Measurements from ENCODE around the gene KCNG3. TPM values are rescaled to one million over a fixed set of nuclear protein-coding genes. Genes with fewer than 3 reads are reported as not detected.
A peak's percentile ranks its signal among the peaks of the same experiment; 100 is the strongest.

Gene KCNG3
- total RNA-seq, 4 donors from 2014 or later, result not detected

- no peaks in the 10 kb centered on the region for H3K9me3 ChIP-seq
- intact Hi-C loops (cut with DNase I), result no loop called here
Observed at GRCh38 chr2:42522035-42522434, 28.3 kb upstream of the KCNG3 start.

GRCh38 chr2:42519624-42520023, 25.8 kb upstream of the KCNG3 start:
- Histone ChIP-seq H3K36me3 (no peaks in the 10 kb centered on the region), H3K9me3 (no peaks in the 10 kb centered on the region), H3K4me1 (no peaks in the 10 kb centered on the region), H3K4me3 (replicated peaks in 1 of 3) (no peak overlapping the region), H3K27ac (no peak overlapping the region), H3K27me3 (no peaks in the 10 kb centered on the region)
- DNase-seq, result no peak
- intact Hi-C loops (cut with DNase I), result no loop called here
- WGBS, 2 donors, result 79 to 80% methylated on average over 8 of the region's 8 CpGs
- no peak for TF ChIP-seq POLR2A (IDR thresholded peaks at IDR 0.05)
- TF ChIP-seq CTCF (IDR thresholded peaks at IDR 0.05), result no peak

More at GRCh38 chr2:42522035-42522434, 28.3 kb upstream of the KCNG3 start:
- H3K36me3 ChIP-seq, result no peaks in the 10 kb centered on the region
- H3K27me3 ChIP-seq, result no peaks in the 10 kb centered on the region
- H3K4me3 ChIP-seq (replicated peaks in 1 of 3), result no peak overlapping the region
- TF ChIP-seq CTCF (IDR thresholded peaks at IDR 0.05) (no peak), POLR2A (IDR thresholded peaks at IDR 0.05) (no peak)
- WGBS, 2 donors, result 72 to 100% methylated on average over 1 to 2 of the region's 2 CpGs
- no peak overlapping the region for H3K27ac ChIP-seq
- DNase-seq, result no peak
- no peaks in the 10 kb centered on the region for H3K4me1 ChIP-seq

GRCh38 chr2:42516418-42516901, 22.7 kb upstream of the KCNG3 start:
- no peak overlapping the region for H3K4me3 ChIP-seq (replicated peaks in 1 of 3)
- no peak for DNase-seq
- TF ChIP-seq CTCF (IDR thresholded peaks at IDR 0.05), result no peak
- TF ChIP-seq POLR2A (IDR thresholded peaks at IDR 0.05), result no peak
- H3K9me3 ChIP-seq, result no peaks in the 10 kb centered on the region
- no peaks in the 10 kb centered on the region for H3K4me1 ChIP-seq
- H3K27me3 ChIP-seq, result no peaks in the 10 kb centered on the region
- no peak overlapping the region for H3K27ac ChIP-seq
- no peaks in the 10 kb centered on the region for H3K36me3 ChIP-seq
- intact Hi-C loops (cut with DNase I), result no loop called here
- WGBS, 2 donors, result 84 to 87% methylated on average over 4 of the region's 4 CpGs

- H3K36me3 ChIP-seq, result no peaks in the 10 kb centered on the region
- H3K4me3 ChIP-seq (replicated peaks in 1 of 3), result no peak overlapping the region
- no peak overlapping the region for H3K27ac ChIP-seq
- H3K9me3 ChIP-seq, result no peaks in the 10 kb centered on the region
- H3K4me1 ChIP-seq, result no peaks in the 10 kb centered on the region
- WGBS, 2 donors, result 61 to 71% methylated on average over 4 to 5 of the region's 5 CpGs
- no peaks in the 10 kb centered on the region for H3K27me3 ChIP-seq
- TF ChIP-seq CTCF (IDR thresholded peaks at IDR 0.05) (peak in 5 of 6 experiments; percentile 20 to 63 (median 49)), POLR2A (IDR thresholded peaks at IDR 0.05) (no peak)
- peak in 1 of 2 donors; percentile 3 for DNase-seq
- intact Hi-C loops (cut with DNase I), result no loop called here
Observed at GRCh38 chr2:42513252-42513918, 19.6 kb upstream of the KCNG3 start.

GRCh38 chr2:42510608-42511243, 16.9 kb upstream of the KCNG3 start:
- Histone ChIP-seq H3K27ac (no peak overlapping the region), H3K4me1 (no peaks in the 10 kb centered on the region), H3K27me3 (no peaks in the 10 kb centered on the region), H3K36me3 (no peaks in the 10 kb centered on the region), H3K9me3 (no peaks in the 10 kb centered on the region), H3K4me3 (replicated peaks in 1 of 3) (no peak overlapping the region)
- DNase-seq, result no peak
- TF ChIP-seq CTCF (IDR thresholded peaks at IDR 0.05) (no peak), POLR2A (IDR thresholded peaks at IDR 0.05) (no peak)
- 47 to 50% methylated on average over 2 of the region's 2 CpGs for WGBS, 2 donors
- intact Hi-C loops (cut with DNase I), result no loop called here
